HG02885 (cell line): ENCODE data around the gene CST3.
"Not testable (repeated sequence)": the region's sequence is repeated elsewhere in the genome, so short reads cannot be mapped to it uniquely, and the experiment has no call there.

ENCODE experiments used
- ATAC-seq: cut with Tn5 transposase; IDR thresholded peaks from one replicate; pipeline ENCODE4 v1.9.1; 2021; ENCODE audit warnings: mild to moderate bottlenecking; ENCODE audit not compliant: unreplicated experiment, poor library complexity

Gene CST3

DNA sequence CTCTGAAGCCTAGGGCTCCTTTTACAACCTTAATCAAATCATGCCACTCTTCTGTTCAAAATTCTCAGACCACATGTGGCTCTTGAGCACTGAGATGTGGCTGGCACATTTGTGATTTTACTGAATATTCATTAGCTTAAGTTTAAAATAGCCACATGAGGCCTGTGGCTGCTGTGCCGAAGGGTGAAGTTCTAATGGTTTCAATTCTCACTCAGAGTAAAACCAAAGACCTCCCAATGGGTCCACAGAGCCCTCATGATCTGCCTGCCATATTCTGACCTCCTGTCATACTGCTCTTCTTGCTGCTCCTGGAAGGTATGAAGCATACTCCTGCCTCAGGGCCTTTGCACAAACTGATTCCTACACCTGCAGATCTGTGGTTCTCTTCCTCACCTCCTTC is 7.8 kb upstream of the CST3 start:
- ATAC-seq: peak; percentile 53

DNA sequence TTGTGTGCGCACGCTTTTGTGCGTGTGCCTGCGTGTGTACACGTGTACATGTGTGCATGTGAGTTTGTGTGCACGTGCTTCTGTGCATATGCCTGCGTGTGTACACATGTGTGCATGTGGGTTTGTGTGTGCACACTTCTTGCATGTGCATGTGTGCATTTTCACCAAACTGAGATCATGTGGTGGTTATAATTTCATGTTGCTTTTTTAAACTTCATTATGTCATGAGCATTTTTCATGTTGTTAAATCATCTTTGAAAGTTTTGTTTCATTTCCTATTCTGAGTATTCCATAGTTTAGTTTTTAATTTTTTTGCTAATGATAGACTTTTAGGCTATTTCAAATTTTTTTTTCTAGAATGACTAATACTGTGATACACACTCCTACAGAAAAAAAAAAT is 6.4 kb upstream of the CST3 start:
- no peak for ATAC-seq

- ATAC-seq: no peak
Observed at GRCh38 chr20:23643659-23644058, 5.9 kb upstream of the CST3 start.

DNA sequence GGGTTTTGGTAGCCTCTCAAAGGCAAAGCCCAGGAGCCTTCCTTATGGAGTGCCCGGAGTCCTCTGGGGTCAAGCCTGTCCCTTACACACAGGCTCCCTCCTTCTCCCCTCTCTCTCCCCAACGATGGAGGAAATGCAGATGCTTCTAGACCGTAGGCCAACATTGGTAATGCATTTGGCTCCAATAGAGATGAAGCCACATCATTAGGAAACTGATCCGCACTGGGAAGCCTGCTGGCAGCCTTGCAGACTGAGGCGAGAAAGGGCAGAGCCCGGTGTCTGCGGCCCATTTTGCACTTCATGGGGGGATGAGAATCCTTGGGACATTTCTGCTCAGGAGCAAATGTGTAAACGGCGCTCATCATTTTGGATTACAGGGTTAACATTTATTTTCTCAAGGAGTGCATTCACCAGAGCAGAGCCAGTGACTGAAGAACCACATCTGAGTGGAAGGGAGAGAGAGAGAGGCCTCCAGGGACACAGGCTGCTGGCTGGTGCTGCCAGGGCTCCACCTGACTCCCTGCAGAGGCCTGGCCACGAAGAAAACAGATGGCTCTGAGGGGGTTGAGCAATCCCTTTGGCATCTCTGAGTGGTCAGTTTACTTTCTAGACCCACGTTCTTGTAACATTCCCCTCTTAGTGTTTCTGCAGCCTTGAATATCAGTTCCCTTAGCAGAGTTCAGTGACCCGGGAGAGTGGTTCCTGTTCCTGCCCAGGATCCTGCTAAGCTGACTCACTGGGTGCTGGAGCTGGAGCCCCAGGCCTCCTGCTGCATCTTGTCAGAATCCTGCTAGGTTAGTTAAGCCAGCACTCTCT is 4.4 kb upstream of the CST3 start:
- ATAC-seq: no peak

DNA sequence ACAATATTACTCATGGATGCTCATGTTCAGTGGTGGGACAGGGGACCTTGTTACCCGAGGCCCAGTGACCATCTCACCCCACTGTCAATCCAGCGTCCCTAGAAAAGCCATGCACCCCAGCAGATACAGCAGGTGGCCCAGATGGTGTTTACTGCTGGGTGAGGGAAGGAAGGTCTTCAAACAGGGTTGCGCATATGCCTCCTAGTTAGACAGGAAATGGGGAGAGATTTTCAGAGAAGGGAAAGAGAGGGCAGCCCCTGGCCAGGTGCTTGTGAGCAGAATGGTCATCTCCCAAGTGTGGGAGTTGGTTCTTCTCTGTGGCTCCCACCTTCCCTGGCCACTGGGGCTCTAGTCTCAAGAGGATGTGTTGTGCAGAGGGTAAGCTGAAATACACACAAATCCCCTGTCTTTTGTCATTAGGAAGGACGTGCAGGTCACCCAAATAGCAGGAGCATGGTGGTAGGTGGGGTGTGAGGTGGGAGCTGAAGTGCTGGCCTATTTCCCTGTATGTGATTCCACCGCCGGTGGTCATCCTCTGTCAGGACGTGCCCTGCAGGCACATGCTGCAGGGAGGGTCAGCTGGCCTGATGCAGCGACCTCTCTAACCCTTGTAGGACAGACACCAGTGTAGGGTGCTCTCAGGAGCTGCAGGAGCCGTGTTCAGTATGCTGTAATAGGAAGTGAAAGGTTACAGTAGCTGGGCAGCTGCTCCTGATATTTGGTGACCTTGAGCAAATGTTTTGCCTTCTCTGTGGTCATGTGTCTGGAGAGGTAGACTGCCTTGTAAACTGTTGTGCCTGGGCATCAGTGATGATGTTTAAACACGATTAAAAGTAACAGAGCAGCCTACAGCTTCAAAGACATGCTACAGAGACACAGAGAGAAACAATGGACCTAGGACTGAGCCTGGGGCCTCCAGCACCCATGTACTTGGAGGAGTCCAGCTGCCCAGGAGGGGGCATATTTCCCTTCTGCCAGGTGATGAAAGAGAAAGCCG is 3.2 kb upstream of the CST3 start:
- ATAC-seq: no peak

DNA sequence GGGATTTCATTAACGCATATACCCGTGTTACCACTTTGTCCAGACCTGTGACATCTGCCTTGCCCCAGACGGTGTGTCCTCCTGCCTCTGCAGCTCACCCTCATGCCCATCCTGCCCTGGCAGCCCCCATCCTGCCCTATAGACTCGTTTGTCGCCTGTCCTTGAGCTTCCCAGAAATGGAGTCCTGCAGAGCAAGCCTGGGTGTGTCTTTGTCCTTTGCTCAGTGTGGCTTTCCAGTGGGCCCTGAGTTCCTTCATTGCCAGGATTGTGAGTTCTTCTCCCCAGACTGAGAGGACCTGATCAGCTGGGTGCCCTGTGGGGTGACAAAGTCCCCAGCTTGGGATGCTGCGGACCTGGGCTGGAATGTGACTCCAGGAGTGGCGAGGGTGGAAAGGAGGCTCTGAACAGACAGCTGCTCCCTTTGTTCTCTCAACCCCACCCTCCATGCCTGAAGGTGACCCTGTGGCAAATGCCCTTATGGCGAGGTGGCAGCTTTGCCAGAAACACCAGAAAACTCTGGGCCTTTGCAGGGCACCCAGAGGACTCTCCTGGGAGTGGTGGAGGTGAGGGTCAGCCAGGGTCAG is 2.4 kb upstream of the CST3 start:
- no peak for ATAC-seq

GRCh38 chr20:23639490-23639958 is 1.8 kb upstream of the CST3 start:
- no peak for ATAC-seq

- ATAC-seq: no peak
Observed at GRCh38 chr20:23638309-23638708, 554 bp upstream of the CST3 start.

GRCh38 chr20:23636908-23637281 is 860 bp downstream of the CST3 start:
- no peak for ATAC-seq

GRCh38 chr20:23636182-23636907 is 1.4 kb downstream of the CST3 start:
- ATAC-seq: no peak

GRCh38 chr20:23635768-23636090 is 2.0 kb downstream of the CST3 start:
- not testable (repeated sequence) for ATAC-seq

DNA sequence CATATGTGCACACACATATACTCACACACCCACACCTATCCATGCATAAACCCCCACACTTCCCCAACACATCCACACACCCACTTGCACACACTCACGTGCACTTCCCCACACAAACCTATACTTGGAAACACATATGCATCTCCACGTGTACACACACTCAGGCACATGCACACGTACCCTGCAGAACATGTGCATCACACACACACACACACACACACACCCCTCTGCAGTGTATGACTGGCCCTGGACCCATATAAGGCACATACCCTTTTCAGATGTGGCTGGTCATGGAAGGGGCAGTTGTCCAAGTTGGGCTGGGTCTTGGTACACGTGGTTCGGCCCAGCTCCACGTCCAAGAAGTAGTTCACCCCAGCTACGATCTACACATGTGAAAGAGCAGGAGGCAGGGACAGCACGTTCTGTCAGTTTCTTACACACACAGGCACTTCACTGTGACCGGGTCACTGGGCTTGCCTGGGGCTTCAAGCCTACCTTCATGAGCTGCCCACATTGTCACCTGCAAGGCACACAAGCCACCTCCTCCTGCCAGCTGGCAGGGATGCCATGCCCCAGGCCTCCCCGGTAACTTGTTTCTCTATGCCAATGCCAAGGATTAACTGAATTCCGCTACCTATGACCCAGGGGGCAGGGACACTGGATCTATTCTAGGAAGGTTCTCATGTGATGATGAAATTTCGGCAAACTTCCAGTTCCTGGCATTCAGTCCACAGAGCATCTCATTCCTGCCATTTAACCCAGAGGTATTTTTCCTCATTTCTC is 2.6 kb downstream of the CST3 start:
- no peak for ATAC-seq

GRCh38 chr20:23634044-23634801 is 3.5 kb downstream of the CST3 start:
- no peak for ATAC-seq

GRCh38 chr20:23632711-23633573 is 4.8 kb downstream of the CST3 start:
- no peak for ATAC-seq

GRCh38 chr20:23631981-23632710 is 5.6 kb downstream of the CST3 start:
- ATAC-seq: no peak

DNA sequence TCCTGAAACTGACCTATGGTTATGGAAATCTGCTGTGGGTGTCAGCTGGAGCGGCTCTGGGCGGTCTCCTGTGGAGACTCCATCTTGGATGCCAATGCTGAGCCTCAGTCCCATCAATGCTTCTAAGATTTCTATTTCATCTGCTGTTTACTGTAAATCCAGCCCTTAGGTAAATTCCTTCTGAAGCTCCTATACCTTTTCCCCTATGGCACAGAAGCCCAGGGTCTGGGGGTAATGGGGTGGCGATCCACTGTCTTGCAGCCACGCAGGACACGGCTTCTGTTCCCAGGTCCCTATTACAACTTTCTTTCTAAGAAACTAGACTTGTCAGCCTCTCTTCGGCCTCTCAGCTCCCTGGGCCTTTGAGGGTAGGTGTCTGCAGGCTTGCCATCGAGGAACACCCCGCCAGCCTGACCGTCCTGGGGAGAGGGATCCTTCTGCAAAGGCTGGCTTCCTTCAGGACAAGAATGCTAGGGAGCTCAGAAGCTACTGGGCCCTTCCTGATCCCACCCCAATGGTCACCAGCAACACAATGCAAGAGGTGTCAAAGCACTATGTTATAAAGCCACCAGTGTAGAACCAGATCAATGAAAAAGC is 6.4 kb downstream of the CST3 start:
- ATAC-seq: no peak

- no peak for ATAC-seq
Observed at GRCh38 chr20:23630392-23630849, 7.3 kb downstream of the CST3 start.
